Daoy (cell line): ENCODE measurements around the gene SELENBP1. TPM values are rescaled to one million over a fixed set of nuclear protein-coding genes. Genes with fewer than 3 reads are reported as not detected.

Experiments
- DNase-seq: peaks from one replicate; pipeline ENCODE4 v3.0.0-alpha.2; 2015; ENCODE audit warnings: low read depth
- total RNA-seq: library from RNA; depleted of rRNA; stranded (reverse); fragments of >200 nt; shearing (Covaris generic); gene quantifications from 2 replicates; pipeline ENCODE4 v1.2.3, GENCODE V29; 2014; rRNA removed

SELENBP1 gene
- total RNA-seq, 1 experiment from 2014 or later, result 1.8 TPM

DNA sequence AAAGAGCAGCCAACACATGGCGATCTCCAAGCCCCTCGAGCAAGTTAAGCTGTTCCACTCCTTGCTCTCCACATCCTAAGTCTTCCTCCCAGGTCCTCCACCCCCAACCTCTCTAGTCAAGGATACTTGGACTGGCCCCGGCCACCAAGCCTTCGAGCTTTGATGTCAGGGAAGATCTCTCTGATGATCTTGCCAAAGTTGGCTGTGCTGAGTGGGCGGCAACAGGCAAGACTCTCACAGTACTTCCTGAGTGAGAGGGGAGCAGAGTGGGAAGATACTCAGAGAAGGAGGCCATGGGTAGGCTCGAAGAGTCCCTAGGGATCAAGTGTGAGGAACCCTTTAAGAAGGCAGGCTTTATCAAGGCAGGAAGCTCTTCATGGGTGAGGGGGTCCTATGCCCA, 28.2 kb downstream of the SELENBP1 start:
- no peak for DNase-seq

DNA sequence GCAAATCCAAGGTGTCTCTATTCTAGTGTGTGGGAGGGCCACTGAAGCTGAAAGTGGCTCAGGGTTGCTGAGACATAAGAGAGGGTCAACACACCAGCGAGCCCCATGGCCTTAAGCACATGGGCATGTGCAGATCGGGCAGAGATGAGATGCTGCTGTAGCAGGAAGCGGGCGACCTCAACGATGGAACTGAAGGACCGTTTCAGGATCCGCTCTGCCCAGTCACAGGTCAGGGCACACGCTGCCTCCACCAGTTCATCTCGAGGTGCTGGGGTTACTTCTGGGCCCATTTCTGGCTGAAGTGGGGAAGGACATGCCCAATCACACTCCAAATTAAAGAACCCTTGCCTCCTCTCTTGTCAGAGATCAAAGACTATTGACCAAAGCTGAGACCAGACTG, 28.9 kb downstream of the SELENBP1 start:
- DNase-seq, result no peak

DNA sequence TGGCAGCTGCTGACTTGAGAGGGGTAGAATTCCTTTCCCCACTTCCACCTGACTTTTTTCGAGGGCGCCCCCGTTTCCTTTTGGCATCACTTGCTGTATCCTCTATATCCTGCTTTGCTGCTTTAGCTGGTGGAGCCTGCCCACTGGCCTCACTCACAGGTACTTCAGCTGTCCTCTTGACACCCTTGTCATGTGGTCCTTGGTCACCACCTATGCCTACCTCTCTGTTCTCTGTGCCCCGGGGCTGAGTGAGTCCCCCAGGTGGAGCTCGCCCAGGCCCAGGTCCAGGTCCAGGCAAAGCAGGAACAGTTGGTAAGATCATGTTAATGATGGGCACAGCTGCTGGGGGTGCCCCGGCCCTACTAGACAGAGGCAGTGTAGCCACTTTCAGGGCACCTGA, 29.9 kb downstream of the SELENBP1 start:
- no peak for DNase-seq

DNA sequence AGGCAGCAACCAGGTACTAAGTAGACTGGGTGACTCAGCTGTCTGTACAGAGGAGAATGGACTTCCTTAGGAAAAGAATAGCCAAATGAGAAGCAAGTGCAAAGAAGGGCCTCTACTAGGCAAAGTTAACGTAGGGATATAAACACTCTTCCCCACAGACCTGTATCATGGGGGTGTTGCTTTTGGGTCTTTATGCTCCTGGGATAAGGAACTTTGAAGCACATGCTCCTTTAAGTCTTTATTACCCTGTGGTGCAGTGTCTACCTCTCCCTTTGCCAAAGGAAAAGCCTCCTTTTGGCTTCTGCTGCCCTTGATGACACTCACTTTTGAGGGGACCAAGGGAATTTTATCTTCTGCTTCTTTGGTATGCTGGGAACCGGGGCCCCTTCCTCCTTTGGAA, 30.5 kb downstream of the SELENBP1 start:
- DNase-seq, result no peak

DNA sequence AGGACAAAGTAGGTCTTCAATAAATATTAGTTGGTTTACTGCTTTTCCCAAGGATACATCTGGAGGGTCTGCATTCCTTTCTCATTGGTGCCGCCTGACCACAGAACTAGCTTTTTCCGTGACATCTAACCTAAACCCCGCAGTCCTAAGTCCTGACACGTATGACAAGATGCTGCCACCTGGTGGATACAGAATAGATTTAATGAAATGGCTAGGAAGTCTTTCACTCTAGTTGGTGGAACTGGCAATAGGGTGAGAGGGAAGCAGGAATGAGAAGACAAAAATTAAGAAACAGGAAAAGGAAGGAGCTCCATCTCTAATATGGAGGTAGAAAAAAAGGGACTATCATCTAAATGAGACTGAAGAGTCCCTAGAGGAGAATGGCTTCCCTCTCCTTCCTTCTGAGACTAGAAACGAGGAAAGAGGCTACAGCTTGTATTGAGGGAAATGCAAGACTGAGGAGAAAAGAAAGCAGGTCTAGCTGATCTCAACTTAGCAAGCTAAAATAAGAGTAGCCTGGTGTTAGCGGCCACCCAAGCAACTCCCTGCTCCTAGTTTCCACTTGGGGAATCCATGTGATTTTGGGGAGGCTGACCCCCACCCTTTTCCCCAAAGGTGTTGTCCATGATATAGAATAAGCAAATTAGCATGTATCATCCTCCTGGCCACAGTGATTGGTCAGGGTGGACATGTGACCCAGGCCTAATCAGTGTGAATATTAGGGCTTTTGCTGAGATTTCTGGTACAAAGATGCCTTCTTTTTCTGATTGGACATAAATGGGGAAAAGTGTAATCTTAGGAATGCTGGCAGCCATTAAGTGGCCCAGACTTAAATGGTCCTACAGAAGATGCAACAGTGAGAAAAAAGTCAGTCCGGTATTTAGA, 31.4 kb downstream of the SELENBP1 start:
- DNase-seq, result peak; percentile 77

DNA sequence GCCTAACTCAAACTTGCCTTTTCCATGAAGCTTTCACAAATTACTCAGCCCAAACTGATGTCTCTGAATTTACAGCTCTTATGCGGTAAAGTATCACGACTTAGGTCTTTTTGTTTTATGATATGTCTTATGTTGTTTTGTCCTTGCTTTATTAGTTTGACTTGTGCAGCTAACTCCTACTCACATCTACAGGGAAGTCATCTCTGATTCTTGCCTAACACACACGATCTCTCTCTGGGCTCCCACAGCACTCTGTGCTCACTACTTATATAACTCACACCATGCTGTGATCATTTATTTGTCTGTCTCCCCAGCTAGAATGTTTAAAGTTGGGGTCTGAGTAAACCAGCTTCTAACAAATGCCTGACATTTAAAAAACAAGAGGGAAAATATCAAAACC, 35.9 kb downstream of the SELENBP1 start:
- DNase-seq, result no peak

DNA sequence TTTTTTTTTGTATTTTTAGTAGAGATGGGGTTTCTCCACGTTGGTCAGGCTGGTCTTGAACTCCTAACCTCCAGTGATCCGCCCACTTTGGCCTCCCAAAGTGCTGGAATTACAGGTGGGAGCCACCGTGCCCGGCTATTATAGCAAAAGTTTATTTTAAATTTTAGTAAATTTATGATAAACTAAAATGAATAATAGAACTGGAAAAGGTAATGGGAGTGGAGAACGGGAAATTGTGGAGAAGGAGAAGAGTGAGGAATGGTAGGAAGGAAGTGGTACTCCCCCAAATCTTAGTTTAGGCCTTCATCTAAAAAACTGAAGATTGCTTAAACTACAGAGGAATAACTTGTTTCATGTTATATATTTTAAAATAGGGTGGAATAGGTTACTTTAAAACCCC, 37.7 kb downstream of the SELENBP1 start:
- no peak for DNase-seq

DNA sequence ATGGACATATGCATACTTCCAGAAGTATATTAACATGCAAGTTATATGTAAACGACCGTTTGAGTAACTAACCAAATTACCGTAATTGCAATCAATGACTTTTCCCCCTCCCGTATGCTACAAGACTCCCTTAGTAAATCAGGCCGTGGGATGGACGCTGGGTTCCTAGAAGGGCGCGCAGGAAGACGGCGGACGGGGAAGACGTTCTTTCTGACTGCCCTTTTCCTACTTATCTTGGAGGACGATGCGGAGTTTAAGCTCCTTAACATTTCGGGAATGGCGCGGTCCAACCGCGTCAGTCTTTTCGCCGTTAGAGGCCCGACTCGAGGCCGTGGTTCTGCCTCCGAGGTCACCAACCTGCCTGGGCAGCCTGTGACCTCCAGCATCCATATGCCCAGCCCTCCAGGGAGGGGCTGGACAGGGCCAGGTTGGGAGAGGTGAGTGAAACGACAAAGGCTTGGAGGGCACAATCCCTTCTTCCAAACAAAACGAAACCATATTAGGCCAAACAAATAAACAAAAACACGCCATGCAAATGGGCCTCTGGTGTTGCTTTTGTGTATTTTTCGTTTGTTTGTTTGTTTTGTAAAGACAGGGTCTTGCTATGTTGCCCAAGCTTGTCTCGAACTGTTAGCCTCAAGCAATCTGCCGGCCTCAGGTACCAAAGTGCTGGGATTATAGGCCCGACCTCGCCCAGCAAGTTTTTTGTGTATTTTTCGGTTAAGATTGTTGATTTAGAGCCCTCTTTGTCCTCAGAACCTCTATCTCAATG, 44.4 kb downstream of the SELENBP1 start:
- DNase-seq, result peak; percentile 23

DNA sequence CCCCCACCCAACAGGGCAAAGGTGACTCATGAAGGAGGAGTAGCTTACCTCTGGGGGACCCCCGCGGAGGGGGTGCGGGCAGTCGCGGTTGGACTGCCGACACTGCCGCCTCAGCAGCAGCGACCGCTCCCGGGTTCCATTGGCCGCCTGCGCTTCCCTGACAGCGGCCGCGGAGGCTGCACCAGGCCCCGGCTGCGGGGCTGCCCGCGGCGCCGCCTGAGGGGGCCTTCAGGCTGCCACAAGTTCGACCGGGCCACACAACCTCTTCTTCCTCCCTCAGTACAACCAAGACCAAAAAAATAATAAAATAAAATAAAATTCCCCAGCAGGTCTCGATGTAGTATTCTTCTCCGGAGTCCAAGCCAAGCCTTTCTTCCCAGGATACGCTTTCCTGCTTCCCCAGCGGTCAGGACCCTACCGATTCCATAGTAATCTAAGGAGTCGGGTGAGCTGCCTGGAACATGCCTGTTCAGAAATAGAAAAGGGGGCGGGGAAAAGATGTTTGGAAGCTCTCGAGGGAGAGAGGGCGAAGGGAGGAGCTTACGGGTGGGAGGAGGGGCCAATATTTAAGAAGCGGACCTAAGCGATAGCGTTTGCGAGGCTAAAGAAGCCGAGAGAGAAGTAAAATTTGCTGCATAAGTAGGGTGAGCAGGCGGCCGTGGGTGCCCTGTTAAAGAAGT, 45.1 kb downstream of the SELENBP1 start, which contains the start of gene PI4KB:
TSS of gene PI4KB (minus strand) at position 194 of the 680 bp plus-strand sequence. CDS start 10,935 bp downstream, outside the sequence.
- peak; percentile 96 for DNase-seq

DNA sequence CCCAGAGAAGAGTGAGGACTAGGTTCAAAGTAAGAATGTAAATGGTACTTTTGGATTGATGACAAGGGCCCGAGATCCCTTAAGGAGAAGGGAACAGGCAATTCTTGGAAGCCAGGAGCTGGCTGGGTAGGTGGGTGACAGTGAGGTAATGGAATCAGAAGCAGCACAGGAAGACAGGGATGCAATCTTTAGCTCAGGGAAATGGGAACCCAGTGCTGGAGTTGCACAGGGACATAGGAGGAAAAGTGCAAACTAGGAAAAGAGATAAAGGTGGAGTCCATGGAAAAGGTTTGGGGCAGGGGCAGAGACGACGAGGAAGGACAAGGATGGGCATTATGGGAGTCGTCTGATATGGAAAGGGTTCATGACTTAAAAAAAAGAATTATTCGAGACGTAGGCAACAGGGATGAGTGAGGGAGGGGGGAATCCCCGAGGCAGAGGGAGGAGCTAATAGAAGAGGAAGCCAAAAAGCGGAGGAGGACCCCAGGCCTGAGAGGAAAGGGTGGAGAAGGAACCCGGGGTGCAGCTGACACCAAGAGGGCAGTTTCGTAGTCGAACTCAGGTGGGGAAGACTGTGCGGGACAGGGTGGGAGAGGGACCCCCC, 45.8 kb downstream of the SELENBP1 start:
- peak; percentile 57 for DNase-seq

DNA sequence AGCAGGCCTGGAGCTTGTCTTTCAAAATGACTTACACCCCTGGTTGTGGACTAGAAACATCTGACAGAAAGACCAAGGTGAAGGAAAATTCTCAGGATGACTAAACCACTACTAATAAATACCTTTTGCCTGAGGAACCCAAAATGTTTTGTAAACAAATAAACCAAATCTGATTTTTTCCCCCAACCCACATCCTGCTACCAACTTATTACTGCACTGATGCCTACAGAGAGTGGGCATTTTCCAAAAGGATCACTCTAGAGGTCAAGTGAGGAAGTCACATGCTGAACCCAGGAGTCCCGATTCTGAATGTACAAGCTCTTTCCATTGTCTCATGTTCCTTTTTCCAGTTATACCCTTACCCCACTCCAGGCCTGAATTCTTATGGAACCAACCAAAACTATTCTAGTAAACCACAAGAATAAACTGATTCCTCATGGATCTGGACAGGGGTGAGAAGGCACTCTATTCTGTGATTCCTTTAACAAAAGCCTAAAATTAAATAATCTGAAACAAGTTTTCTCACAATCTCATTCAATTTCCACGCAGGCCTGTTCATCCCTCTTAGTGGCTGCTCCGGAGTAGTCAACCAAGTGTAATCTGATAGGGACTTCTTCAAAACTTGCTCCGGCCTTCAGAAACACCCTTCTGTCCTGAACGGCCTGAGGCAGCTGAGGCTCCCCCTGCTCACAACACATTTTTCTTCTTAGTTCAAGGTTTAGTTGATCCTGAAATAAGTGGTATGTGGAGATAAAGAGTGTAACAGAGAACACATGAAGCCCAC, 46.7 kb downstream of the SELENBP1 start:
- DNase-seq, result no peak

DNA sequence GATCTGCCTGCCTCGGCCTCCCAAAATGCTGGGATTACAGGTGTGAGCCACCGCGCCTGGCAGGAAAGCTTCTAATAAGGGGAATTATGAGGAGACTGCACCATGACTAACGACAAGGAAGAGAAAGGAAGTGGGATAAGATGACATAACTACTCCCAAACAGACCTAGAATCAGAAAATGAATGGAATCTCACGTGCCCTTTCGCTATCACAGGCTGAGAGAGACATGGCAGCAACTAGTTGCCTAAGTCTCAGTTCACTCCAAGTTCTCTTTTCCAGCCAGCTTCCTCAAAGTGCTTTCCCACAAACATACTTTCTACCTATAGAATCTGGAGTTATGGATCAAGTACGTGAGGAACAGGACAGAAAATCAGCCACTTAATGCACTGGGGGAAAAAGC, 47.3 kb downstream of the SELENBP1 start:
- DNase-seq, result no peak

DNA sequence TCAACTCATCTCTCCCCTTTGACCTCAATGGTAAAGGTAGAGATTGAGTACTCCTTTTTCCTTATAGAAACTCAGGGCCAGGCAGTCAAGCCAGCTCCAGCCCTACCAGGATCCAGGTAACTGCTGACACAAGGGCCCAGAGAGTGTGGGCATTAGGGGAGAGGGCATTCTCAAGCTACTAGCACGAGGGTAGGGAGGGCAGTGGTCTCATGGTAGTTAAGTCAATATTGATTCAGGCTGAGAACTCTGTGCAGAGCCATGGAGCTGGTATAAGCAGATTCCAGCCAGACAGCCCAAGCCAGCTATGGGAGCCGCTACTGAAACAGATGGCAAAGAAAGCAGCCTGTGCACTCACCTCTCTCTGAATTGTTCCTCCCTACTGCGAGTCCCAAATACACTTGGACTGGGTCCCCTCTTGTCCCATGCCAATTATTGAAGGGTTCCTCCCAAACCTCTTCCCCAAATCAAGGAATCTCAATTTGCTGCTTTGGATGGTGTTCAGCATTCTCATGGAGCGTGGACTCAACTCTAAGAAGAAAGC, 48.0 kb downstream of the SELENBP1 start:
- DNase-seq, result no peak

DNA sequence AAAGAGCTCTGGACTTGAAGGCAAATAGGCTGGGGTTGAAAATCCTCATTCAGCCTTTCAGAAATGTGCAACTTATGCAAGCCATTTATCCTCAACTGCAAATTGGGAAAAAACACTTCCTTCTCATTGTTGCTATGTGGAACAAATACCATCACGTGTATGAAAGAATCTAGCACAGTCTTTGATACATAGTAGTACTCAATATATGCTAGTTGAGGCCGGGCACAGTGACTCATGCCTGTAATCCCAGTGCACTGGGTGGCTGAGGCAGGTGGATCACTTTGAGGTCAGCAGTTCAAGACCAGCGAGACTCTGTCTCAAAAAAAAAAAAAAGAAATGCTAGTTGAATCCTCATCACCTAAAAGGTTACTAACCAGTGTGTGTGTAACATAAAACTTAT, 53.5 kb downstream of the SELENBP1 start:
- no peak for DNase-seq

DNA sequence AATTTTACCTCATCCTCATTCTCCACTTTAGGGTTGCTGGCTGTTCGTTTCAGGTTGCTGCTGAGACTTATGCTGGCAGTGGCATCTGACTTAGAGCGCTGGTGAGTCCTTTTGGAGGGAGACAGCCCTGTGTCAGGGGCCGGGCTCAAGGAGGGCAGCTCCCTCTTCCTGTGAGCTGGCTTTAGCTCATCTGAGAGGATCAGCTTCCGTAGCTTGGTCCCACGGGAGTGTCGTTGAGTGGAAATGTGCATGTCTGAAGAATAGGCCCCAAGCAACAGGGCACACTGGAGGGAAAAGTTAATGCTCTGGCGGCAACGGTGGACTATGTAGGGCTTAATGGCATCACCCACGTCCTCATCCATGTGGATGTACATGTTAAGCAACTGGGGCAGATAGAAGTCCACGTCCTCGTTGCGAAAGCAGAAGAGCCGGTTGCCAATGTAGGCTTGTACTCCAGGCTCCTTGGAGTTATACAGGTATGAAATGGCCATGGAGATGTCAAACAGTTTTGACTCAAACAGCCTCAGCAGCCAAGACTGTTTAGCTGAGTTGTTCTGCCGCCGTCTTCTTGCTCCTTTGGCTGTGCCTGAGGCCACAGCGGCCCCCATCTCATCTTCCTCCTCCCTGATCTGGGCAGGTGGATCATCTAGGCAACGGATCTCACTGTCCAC, 56.8 kb downstream of the SELENBP1 start:
- no peak for DNase-seq

Other genes starting within 250 kb of the SELENBP1 start
- 0.40 TPM in 1 of 2 replicates, not detected in the other for gene SEMA6C, start 226.1 kb downstream of the SELENBP1 start, total RNA-seq
- not detected in 2 replicates for gene TNFAIP8L2, start 216.1 kb downstream of the SELENBP1 start, total RNA-seq
- 11.4 and 13.4 TPM in 2 replicates for gene LYSMD1, start 206.8 kb downstream of the SELENBP1 start, total RNA-seq
- 76.8 and 90.9 TPM in 2 replicates for gene SCNM1, start 206.6 kb downstream of the SELENBP1 start, total RNA-seq
- gene TMOD4, start 196.7 kb downstream of the SELENBP1 start, total RNA-seq, result 0.23 TPM in 1 of 2 replicates, not detected in the other
- 91.0 and 95.0 TPM in 2 replicates for gene VPS72, start 182.5 kb downstream of the SELENBP1 start, total RNA-seq
- 19.6 and 30.9 TPM in 2 replicates for gene PIP5K1A, start 174.2 kb downstream of the SELENBP1 start, total RNA-seq
- gene PSMD4, start 118.0 kb downstream of the SELENBP1 start, total RNA-seq, result 412 and 482 TPM in 2 replicates
- 11.4 and 11.9 TPM in 2 replicates for gene ZNF687, start 90.4 kb downstream of the SELENBP1 start, total RNA-seq
- gene PI4KB, start 45.3 kb downstream of the SELENBP1 start, total RNA-seq, result 23.0 and 39.6 TPM in 2 replicates
- gene RFX5, start 25.5 kb downstream of the SELENBP1 start, total RNA-seq, result 39.3 and 48.0 TPM in 2 replicates
- gene PSMB4, start 26.9 kb upstream of the SELENBP1 start, total RNA-seq, result 662 and 883 TPM in 2 replicates
- gene POGZ, start 86.8 kb upstream of the SELENBP1 start, total RNA-seq, result 8.9 and 13.7 TPM in 2 replicates
- gene CGN, start 138.7 kb upstream of the SELENBP1 start, total RNA-seq, result 3.5 and 4.1 TPM in 2 replicates
- gene TUFT1, start 167.6 kb upstream of the SELENBP1 start, total RNA-seq, result 17.9 and 19.4 TPM in 2 replicates
- 13.2 and 25.3 TPM in 2 replicates for gene SNX27, start 239.3 kb upstream of the SELENBP1 start, total RNA-seq